NOMO-1 (cell line): Measurements from ENCODE around the gene BRI3.

Source experiments
- DNase-seq, 2 experiments: peaks; one replicate each; lab custom pipeline; 2025; ENCODE audit not compliant: unreplicated experiment in 2 of 2; lab: John Stamatoyannopoulos, UW

Gene BRI3

DNA sequence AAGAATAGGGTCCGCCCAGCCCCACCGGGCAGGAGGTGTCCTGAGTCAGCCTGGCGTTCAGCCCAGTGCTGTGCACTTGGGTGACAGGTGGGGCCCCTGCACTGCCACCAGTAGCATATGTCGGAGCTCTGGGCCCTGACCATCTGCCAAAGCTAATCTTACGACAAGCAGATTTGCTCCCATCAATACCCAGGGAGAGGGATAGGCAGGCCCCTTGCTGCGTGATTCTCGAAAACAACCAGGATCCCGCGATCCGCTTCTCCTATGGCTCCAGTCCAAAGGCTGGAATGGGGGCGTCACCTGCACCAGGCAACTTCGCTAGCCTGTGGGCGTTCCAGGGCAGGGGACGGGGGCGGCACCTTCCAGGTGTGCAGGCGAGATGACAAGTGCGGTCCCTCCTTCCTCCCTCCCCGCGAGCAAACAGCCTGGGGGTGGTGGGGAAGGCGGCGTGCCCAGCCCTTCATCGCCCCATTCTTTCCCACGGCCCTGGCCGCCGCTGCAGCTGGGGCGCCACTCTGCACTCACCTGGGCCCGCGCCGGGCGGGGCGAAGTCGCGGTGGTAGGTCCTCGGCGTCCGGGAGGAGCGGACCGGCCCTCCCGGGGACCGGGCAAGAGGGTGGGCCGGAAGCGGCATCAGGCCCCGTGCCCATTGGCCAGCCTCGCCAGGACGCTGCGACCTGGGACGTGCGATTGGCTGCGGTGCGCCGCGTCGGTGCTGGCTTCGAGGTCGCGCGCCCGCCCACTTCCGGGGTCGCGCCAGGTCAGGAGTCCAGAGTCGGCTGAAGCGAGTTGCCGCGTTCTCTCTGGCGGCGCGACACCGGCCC is 29.7 kb upstream of the BRI3 start, which contains the start of gene TECPR1:
Gene TECPR1 (minus strand): TSS at position 632 of the 824 bp plus-strand sequence. CDS start 6,086 bp downstream, outside the sequence.
- DNase-seq = peak; percentile 95 to 96

DNA sequence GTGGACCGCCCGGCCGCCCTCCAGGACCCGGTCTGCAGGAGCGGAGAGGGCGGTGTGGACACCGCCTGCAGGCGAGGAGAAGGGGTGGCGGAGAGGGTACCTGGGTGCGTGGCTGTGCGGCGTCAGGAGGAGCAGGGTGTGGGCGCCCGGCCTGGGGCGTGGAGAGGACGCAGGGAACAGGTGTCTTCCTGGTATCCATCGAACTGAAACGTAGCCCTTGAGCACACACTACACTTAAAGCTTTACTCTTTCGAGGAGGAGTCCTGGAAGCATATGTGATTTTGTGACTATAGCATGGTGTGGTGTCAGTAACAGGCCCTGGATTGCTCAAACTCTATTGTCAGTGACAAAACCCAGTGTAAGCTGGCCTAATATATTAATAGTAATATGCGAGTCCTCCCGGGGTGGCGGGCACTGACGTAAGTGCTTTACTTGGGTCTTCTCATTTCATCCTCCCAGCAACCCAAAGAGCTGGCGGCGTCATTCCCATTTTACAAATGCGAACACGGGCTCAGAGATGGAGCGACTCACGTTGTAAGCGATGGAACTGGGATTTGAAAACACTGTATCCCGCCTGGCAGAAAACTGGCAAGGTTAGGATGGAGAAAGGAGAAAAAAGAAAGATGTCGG is 28.9 kb upstream of the BRI3 start:
- peak; percentile 55 to 61 for DNase-seq

DNA sequence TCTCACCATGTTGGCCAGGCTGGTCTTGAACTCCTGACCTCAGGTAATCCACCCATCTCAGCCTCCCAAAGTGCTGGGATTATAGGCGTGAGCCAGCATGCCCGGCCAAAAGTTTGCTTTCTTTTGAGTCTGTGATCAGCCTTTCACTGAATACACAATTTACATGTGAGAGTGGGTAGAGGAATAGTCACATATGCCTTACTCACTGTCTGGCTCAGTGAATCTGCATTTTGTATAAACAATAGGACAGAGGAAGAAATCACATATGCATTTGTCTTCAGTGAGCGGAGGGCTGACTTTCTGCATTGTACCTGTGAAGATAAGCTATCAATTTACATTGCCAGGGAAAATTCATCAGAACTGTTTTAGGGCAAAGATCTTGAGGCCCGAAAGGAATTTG is 27.0 kb upstream of the BRI3 start:
- no peak for DNase-seq

DNA sequence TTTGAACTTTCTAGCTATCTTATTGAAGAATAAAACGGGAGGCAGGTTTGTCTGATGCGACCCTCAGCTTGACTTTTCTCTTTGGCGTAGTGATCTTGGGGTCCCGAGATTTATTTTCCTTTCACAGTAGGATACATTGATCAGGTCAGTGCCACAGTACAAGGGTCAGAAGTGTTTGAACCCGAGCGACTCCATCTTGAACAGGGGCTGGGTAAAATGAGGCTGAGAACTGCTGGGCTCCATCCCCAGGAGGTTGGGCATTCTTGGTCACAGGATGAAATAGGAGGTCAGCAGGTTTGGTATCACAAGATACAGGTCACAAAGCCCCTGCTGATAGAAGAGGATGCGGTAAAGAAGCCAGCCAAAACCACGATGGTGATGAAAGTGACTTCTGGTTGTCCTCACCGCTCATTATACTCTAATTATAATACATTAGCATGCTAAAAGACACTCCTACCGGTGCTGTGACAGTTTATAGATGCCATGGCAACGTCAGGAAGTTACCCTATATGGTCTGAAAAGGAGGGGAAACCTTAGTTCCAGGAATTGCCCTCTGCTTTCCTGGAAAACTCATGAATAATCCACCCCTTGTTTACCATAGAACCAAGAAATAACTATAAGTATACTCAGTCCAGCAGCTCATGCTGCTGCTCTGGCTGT is 26.4 kb upstream of the BRI3 start:
- DNase-seq = no peak

DNA sequence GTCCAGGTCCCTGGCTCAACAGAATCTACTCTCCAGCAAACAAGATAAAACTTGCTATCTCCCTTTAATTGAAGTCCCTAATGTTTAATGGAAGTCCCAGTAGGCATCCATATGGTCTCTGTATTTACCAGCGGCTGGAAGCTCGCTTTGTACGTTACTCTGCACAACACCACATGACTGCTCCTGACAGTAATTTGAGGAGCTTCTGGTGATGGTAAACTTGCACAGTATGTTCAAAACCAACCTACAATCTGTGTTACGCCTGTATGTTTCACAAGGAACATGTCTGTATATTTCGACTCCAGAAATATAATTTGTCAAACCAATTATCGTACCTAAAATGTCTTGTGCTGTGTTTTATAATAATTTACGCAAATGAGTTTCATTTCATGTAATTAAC is 25.1 kb upstream of the BRI3 start:
- DNase-seq = no peak

DNA sequence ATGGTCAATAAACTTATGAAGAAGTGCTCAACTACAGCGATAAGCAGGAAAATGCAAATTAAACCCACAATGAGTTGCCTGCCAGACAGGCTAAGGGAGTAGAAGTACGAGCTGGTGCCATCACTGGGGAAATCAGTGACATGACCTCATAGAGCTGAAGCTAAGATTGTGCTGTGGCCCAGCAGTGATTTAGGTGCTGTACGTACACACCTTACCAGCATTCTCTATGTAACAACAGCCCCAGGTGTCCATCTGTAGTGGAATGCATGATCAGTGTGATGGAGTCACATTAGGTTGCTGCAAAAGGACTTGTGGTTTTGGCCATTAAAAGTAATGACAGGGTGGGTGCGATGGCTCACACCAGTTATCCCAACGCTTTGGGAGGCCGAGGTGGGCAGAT is 23.8 kb upstream of the BRI3 start:
- no peak for DNase-seq

DNA sequence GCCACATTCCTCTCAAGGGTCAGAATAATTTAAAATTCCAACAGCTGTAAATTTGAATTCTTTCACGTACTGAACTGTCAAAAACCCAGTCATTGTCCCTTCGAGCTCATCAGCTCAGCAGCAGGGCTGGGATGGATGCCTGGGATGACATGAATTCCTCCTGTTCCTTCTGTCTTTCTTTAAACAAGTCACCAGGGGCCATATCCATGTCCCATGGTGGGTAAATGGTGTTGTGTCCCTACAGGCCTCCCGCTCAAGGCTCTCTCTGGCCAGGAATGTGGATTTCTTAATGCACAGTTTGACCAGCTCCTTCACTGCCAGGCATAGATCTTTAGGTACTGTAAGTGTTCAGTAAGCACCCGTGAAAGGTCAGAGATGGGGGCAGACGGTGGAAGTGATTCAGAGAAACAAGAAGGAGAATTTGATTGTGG is 15.6 kb upstream of the BRI3 start:
- no peak for DNase-seq

DNA sequence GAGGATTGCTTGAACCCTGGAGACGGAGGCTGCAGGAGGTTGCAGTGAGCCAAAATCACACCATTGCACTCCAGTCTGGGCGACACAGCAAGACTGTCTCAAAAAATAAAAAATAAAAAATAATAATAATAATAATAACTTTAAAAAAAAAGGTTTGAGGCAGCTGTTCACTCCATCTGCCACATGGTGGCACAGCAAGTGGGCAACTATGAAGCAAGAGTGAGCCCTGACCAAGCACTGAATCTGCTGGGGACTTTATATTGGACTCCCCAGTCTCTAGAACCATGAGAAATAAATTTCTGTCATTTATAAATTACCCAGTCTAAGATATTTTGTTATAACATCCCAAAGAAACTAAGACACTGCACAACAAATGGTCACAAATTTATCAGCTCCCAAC is 14.6 kb upstream of the BRI3 start:
- DNase-seq = peak in 1 of 2 experiments; percentile 24

DNA sequence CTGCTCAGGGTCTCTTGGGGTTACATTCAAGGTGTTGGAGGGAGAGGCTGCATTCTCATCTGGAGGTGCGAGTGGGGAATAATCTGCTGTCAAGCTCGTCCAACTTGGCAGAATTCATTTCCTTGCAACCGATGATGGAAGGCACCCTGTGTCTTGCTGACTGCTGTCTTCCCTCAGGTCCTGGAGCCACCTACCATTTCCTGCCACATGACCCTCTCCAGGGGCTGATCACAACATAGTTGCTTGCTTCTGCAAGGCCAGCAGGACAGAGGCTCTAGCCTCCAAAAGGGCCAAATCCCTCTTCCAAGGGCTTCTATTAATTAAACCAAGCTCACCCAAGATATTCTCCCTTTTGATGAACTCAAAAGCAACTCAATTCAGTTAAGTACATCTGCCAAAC is 14.2 kb upstream of the BRI3 start:
- DNase-seq = no peak

DNA sequence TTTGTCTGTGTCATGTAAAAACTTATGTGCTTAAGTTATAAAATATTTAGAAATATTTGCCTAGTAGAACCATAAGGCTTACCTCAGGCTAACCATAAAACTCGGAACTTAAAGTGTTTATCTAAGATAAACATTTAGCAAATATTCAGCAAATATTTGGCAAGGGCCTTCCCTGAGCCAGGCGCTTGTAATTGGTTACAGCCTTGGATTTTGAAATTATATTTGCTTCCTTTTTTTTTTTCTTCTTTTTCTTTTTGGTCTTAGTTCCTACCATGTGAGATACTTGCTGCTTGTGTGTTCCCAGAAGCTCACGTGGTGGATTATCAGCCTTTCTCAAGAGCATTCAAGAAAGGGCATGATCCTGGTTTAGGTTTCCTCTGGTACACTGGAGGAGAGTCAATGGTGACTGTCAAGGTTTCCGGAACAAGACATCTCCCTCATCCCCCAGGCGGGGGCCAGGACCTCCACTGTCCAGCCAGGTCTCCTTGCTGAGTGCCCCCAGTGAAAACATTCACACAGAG is 5.2 kb upstream of the BRI3 start:
- DNase-seq = peak; percentile 80 to 82

DNA sequence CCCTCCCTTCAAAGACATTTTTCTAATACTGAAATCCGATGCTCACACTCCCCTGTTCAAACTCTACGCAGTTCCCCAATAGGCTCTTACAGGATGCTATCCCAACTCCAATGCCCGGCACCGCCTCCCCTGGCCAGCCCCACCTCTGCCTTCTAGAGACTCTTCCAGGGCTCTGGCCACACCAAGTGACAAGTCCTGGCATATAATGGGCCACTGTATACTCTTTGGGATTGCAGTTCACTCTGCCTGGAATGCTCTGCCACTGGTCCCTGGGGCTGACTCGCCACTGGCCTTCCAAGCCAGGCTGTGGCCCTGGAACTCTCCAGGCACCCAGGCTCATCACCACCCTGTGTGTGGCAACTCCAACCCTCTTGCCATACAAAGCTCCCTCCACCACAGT is 3.1 kb upstream of the BRI3 start:
- no peak for DNase-seq

DNA sequence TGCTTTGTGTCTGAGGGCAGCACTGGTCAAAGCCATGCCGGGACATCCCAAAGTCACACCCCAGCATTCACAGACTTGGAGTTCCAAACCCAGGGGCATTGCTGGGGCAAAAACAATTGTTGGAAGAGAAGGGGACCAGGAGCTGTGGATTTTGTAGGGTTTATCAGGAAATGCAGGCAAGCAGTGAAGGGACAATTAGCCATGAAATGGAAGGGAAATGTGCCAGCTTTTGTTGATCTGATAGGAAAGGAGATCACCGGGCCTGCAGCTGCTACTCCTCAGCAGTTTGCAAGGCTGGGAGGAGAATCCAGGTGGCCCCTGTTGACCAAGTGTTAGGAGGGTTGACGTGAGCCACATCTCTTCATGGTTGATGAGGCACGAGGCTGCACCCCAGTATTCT is 2.5 kb upstream of the BRI3 start:
- no peak for DNase-seq

DNA sequence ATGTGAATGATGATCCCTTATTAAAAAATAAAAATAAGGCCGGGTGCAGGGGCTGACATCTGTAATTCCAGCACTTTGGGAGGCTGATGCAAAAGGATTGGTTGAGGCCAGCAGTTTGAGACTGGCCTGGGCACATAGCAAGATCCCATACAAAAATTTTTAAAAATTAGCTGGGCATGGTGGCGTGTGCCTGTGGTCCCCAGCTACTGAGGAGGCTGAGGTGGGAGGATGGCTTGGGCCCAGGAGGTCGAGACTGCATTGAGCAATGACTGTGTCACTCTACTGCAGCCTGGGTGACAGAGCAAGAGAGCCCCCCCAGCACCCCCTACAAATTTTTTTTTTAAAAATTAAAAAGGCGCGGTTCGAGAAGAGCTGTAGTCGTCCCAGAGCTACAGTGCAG is 1.2 kb upstream of the BRI3 start:
- DNase-seq = no peak

DNA sequence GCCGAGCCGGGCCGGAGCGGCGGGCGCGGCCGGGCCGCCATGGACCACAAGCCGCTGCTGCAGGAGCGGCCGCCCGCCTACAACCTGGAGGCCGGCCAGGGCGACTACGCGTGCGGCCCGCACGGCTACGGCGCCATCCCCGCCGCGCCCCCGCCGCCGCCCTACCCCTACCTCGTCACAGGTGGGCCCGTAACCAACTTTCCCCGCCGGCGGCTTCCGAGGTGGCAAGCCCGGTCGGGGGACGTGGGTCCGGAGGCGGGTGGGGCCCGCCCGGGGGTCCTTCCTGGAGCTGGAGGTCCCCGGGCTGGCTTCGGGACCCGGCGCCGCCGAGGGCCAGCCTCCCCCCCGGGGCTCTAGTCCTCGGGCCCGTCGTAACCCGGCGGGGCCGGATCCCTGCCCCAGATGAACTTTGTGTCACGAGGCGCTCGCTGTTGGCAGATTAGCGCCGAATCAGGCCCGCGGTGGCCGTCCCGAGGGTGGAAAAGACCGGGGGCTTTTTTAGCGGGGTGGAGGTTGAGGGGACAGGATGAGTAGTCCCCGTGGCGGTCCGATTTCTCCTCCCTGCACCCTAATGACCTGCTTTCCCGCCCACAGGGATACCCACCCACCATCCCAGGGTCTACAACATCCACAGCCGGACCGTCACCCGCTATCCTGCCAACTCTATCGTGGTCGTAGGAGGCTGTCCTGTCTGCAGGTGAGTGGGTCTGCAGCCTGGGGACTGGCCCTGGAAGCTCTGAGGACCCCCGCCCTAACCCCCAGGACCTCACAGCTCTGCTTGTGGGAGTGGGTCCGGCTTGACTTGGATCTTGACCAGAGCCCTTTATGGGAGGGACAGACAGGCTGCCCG is 496 bp downstream of the BRI3 start:
- DNase-seq = no peak

DNA sequence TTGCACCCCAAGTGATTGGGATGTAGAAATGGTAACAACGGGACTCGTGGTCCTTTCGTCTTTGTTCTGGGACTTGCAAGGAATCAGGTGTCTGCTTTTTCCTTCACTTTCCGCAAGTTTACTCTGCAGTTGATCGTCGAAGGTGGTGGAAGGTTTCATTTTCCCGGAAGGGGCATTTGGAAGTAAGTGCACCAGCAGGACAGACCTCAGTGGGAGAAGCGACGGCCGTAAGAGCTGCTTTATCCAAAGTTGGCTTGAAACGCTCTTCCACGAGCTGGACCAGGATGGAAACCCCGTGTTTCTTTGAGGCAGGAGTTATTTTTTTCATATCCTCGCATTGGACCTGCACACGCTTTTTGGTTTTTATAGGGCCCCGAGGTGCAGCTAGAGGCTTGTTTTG is 1.2 kb downstream of the BRI3 start:
- no peak for DNase-seq

DNA sequence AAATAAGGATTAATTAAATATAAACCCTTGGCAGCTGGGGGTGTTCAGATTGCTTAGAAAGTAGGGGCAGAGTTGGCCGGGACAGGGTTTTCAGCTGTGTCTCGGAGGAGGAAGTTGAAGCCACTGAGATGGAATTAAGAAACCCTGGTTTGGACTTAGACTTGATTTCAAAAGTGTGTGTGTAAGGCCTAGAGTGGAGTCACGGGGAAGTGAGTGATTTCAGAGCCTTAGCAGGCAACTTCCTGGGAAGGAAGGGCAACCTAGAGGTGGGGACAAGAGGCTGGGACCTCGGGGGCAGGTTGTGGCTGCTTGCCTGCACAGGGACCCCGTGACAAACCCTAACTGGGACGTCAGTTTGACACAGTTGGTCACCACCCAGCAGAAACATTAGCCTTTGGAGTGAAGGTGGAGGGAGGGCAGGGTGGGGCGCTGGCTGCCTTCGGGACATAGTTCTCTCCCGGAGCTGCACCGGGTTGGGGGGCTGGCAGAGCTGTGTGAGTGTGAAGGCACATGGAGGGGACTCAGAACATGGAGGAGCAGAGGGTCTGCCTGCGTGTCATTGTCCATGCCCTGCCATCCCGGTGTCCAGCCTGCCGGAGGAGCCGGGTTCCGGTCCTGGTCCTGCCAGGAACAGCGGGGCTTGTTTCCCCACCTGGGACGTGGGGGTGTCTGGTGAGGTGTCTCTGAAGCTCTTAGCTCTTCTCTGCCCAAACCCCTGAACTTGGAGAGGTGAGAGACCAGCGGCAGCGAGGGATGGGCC is 1.8 kb downstream of the BRI3 start:
- peak; percentile 96 to 97 for DNase-seq

DNA sequence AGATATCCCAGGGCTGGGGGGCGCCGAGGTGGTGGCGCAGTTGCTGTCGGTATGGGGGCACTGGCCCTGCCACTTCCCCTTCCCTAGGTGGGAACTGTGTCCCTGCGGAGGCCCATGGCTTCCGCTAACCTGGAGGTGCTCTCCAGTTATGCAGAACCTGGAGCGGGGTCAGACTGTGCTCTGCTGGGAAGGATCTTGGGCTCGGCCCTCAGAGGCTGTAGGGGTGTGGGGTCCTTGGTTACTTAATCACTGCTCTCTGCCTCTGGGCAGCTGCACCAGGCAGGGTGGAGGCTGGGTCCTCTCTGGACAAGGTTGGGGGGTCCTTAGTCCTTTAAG is 2.4 kb downstream of the BRI3 start:
- no peak for DNase-seq

DNA sequence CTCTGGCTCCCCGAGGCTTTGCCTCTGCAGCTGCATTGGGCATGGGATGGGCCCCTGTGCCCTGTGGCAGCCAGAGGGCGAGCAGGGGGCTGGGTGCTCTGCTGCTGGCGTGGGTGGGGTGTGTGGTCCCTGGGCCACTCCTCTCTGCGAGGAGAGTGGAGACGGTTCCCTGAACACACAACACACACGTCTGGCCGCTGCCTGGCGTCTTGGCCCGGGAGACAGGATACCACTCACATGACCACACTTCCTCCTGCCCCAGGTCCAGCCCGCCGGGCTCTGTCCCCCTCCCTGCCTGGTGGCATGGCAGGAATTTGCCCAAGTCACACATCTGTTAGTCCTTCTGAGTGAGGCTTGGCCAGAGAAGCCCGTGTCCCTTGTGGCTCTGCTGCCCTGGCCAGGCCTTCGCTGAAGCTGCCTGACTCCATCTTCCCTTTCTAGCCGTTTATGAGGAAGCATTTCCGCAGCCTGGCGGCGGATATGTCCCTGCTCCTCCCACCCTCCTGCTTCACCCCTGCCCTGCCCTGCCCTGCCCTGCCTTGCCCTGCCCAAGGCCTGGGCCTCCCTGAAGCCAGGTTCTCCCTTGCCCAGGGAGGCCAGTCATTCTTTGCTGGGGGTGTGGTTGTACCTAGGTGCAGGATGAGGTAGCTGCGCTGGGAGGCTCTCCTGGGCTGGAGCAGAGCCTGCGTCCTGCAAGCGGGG is 3.0 kb downstream of the BRI3 start:
- DNase-seq = peak; percentile 62 to 75
